SK-N-MC (cell line): ENCODE measurements around the gene AQP12A.

ENCODE experiments used
- EZH2 ChIP-seq: fragments of 200-600 bp; sonication (generic); IDR thresholded peaks from one replicate; pipeline ENCODE4 v1.6.1; 2017; ENCODE audit warnings: antibody characterized with exemption
- FOXP2 ChIP-seq: optimal IDR thresholded peaks from 2 replicates; pipeline ENCODE3; 2011; ENCODE audit warnings: mild to moderate bottlenecking, moderate library complexity; ENCODE audit not compliant: insufficient read depth; ENCODE audit errors: extremely low read length, control extremely low read depth
- POLR2AphosphoS5 ChIP-seq: IDR thresholded peaks from 2 replicates; pipeline ENCODE4 v1.6.1; 2012; ENCODE audit warnings: mild to moderate bottlenecking, low read depth, low read length, borderline replicate concordance

DNA sequence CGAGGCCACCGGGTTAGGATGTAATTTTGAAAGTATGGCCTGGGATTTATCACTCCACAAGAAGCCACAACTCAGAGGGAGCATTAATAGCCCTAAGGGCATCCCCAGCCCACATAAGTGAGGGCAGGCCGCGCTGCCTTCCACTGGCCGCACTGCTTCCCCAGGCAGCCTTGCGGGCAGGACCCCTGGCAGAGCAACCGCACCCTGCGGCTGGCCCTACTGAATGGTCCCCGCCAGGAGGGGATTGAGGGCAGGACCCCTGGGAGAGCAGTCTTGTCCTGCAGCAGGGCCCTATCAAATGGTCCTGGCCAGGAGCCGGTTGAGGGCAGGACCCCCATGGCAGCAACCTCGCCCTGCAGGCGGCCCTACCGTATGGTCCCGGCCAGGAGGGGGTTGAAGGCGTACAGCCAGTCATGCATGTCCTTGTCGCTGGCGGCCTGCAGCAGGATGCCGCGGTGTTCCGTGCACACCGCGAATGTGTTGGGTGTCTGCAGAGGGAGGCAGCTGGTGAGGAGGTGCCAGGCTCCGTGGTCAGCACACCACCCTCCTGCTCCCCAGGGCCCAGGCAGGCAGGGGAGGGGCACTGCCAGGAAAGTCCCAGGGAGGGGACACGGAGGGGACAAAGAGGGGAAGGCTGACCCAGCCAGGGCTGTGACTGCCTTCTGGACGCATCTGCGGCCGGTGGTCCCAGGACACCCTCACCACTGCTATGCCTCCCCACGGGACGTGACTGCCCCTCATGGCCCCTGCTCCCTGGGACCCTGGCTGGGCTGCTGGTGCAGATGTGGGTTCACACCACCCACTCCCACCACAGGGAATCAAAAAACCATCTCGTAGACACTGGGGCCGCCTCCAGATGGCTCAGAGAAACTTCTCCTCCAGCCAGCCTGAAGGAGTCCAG, 26.3 kb downstream of the AQP12A start:
- TF ChIP-seq EZH2, result no peak
- TF ChIP-seq POLR2AphosphoS5, result no peak
- no peak for TF ChIP-seq FOXP2
